D721Med (cell line): ENCODE results near the gene FGGY.

ENCODE experiments used
- DNase-seq: peaks from one replicate; pipeline ENCODE4 v3.0.0; 2011; ENCODE audit warnings: low spot score; ENCODE audit not compliant: insufficient read length
- FAIRE-seq: peaks from 2 replicates; lab custom pipeline; 2011; peaks lifted over from hg19 to GRCh38; lab: Jason Lieb, UNC
- TF ChIP-seq, protein P1 (sequence below): IDR thresholded peaks from 2 replicates; pipeline ENCODE4 v1.5.1; 2012; ENCODE audit warnings: mild to moderate bottlenecking, control low read depth; ENCODE audit not compliant: insufficient read depth; ENCODE audit errors: missing control alignments

The FGGY gene

GRCh38 chr1:59693406-59693805 lies 396.5 kb downstream of the FGGY start:
- FAIRE-seq = no peak
- no peak for DNase-seq
- TF ChIP-seq, protein P1, sequence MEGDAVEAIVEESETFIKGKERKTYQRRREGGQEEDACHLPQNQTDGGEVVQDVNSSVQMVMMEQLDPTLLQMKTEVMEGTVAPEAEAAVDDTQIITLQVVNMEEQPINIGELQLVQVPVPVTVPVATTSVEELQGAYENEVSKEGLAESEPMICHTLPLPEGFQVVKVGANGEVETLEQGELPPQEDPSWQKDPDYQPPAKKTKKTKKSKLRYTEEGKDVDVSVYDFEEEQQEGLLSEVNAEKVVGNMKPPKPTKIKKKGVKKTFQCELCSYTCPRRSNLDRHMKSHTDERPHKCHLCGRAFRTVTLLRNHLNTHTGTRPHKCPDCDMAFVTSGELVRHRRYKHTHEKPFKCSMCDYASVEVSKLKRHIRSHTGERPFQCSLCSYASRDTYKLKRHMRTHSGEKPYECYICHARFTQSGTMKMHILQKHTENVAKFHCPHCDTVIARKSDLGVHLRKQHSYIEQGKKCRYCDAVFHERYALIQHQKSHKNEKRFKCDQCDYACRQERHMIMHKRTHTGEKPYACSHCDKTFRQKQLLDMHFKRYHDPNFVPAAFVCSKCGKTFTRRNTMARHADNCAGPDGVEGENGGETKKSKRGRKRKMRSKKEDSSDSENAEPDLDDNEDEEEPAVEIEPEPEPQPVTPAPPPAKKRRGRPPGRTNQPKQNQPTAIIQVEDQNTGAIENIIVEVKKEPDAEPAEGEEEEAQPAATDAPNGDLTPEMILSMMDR = no peak

- no peak for FAIRE-seq
- TF ChIP-seq, protein P1 = no peak
- DNase-seq = no peak
These were observed 398.4 kb downstream of the FGGY start for GRCh38 chr1:59695252-59695651.

DNA sequence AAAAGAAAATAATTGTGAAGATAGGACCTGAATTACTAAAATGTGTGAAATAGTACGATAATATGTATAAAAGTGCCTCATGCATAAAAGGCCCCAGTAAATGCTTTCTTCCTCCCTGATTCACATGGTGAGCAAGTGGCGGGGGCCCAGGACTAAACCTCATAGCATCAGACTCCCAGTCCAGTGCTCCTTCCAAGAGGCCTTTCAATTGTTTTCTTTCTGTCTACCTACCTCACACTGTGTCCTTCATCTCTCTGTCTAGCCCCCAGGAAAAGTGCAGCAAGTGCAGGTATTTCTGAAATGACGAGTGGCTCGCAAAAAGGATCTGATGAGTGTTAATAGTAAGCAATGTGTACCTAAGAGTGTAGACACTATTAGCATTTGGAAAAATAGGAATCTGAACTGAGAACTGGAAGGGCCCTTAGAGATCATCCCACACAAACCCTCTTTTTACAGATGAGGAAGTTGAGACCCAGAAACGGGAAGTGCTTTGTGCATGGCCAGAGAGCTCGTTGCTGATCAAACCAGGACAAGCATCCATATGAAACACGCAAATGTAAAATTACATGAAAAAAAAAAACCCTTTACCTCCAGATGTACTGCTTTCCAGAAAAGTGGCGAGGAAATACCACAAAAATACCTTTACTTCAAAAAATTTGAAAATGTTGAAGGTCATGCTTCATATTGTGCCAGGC lies 399.7 kb downstream of the FGGY start:
- TF ChIP-seq, protein P1 = no peak
- FAIRE-seq (no peak), DNase-seq (no peak)

DNA sequence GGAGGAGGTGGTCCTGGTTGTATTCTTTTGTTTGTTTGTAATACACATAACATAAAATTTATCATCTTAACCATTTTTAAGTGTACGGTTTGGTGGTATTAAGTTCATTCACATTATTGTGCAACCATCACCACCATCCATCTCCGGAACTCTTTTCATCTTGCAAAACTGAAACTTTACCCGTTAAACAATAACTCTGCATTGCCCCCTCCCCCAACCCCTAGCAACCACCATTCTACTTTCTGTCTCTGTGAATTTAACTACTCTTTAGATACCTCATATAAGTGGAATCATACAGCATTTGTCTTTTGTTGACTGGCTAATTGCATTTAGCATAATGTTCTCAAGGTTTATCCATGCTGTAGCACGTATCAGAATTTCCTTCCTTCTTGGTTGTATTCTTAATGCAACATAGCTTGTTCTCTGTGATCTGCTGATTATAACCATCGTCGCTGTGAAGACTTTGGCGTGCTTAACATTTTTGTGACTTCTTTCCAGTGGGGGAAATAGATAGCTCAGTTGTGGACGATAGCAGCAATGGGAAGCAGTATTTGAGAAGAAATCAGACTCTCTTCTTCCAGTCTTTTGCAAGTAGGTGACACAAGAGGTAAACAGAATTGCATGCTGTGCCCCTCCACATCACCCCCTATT lies 400.4 kb downstream of the FGGY start:
- TF ChIP-seq, protein P1 = no peak
- FAIRE-seq = no peak
- DNase-seq = no peak

- FAIRE-seq = no peak
- TF ChIP-seq, protein P1 = no peak
- no peak for DNase-seq
These were observed 401.5 kb downstream of the FGGY start for GRCh38 chr1:59698386-59698785.

GRCh38 chr1:59699227-59699847 lies 402.4 kb downstream of the FGGY start:
- TF ChIP-seq, protein P1 = peak; percentile 93
- FAIRE-seq (peak; percentile 84), DNase-seq (no peak)
